ENCODE measurements around the gene LRIG3. TPM values are rescaled to one million over a fixed set of nuclear protein-coding genes. Genes with fewer than 3 reads are reported as not detected.

Gene LRIG3, protein sequence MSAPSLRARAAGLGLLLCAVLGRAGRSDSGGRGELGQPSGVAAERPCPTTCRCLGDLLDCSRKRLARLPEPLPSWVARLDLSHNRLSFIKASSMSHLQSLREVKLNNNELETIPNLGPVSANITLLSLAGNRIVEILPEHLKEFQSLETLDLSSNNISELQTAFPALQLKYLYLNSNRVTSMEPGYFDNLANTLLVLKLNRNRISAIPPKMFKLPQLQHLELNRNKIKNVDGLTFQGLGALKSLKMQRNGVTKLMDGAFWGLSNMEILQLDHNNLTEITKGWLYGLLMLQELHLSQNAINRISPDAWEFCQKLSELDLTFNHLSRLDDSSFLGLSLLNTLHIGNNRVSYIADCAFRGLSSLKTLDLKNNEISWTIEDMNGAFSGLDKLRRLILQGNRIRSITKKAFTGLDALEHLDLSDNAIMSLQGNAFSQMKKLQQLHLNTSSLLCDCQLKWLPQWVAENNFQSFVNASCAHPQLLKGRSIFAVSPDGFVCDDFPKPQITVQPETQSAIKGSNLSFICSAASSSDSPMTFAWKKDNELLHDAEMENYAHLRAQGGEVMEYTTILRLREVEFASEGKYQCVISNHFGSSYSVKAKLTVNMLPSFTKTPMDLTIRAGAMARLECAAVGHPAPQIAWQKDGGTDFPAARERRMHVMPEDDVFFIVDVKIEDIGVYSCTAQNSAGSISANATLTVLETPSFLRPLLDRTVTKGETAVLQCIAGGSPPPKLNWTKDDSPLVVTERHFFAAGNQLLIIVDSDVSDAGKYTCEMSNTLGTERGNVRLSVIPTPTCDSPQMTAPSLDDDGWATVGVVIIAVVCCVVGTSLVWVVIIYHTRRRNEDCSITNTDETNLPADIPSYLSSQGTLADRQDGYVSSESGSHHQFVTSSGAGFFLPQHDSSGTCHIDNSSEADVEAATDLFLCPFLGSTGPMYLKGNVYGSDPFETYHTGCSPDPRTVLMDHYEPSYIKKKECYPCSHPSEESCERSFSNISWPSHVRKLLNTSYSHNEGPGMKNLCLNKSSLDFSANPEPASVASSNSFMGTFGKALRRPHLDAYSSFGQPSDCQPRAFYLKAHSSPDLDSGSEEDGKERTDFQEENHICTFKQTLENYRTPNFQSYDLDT
- total RNA-seq (2011; cell fraction: chromatin; rRNA removed; ENCODE audit: low replicate concordance) = not detected in 2 replicates
- not detected in 2 replicates for total RNA-seq (2011; cell fraction: nucleolus; rRNA removed)
- total RNA-seq (2011; cell fraction: nucleoplasm; rRNA removed) = 0.61 TPM in 1 of 2 replicates, not detected in the other
- total RNA-seq (2014; rRNA removed) (not detected in 2 replicates), total RNA-seq (2014; rRNA removed; fragmentation: Illumina TruSeq; extraction: Trizol) (not detected in 2 replicates), total RNA-seq (2015; rRNA removed; fragmentation: Illumina TruSeq; extraction: Trizol) (not detected in 2 replicates), total RNA-seq (2021) (0.13 TPM in 1 of 2 replicates, not detected in the other), polyA plus RNA-seq (2011; rRNA removed) (0.18 TPM in 1 of 2 replicates, not detected in the other), polyA plus RNA-seq (2014; fragmentation: Illumina TruSeq; extraction: Trizol) (not detected in 2 replicates), polyA plus RNA-seq (2014; fragmentation: Nextera tagmentation; extraction: Ambion mirVana) (not detected), polyA plus RNA-seq (2014; rRNA removed) (not detected in 2 replicates), polyA minus RNA-seq (2011; rRNA and poly(A)+ RNA removed) (0.36 and 0.77 TPM in 2 replicates), Bru-seq, nascent RNA (percentile 14 among the genes with signal in this experiment), BruChase-seq, experiment 1, labeled RNA remaining after a 2-hour chase (percentile 11 among the genes with signal in this experiment), BruChase-seq, experiment 2, labeled RNA remaining after a 6-hour chase (percentile 10 among the genes with signal in this experiment)
- 0.07 TPM in 1 of 2 replicates, not detected in the other for polyA plus RNA-seq (2011; cell fraction: cytosol; rRNA removed)
- polyA plus RNA-seq (2011; cell fraction: nucleus; rRNA removed) = 0.18 TPM in 1 of 2 replicates, not detected in the other
- not detected in 2 replicates for polyA plus RNA-seq (2012)
- 0.48 TPM in 1 of 2 replicates, not detected in the other for polyA minus RNA-seq (2011; cell fraction: cytosol; rRNA and poly(A)+ RNA removed)
- 0.67 TPM in 1 of 2 replicates, not detected in the other for polyA minus RNA-seq (2011; cell fraction: nucleus; rRNA and poly(A)+ RNA removed)
- long read RNA-seq, experiment 1 = 0 reads
- long read RNA-seq, experiment 2 = 0 reads
- long read RNA-seq, experiment 3 = 0 reads

DNA sequence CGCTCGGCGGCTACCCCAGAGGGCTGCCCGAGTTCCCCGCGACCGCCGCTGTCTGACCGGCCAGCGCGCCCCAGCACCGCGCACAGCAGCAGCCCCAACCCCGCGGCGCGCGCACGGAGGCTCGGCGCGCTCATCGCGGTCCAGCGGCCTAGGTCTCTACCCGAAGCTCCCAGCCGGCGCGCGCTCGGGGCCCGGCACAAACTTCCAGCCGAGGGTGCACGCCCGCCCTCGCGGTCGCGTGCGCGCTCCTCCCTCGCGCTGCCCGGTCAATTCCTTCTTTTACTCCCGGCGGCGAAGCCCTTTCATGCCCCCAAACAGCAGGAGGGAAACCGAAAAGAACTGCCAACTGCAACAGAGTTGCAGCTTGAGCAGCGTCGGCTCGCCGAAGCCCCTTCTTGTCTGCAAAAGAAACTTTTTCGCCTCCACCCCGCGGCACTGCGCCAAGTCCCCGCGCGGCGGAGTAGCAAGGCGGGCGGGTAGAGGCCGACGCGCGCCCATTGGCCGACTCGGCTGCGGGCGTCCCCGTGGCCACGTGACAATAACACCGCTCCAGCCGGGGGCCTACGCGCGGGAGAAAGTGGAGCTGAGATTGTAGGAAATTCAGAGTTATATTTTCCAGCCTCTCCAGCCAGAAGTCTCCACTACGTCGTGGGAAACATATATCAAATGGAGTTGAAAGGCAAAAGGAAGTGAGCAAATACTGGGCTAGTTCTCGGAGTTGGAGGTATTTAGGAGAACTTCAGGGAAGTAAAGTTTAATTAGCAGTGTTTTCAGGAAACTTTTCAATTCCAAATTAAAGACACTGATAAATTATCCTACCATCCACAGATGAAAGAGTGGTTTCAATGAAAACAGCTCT lies at the start of gene LRIG3:
Gene LRIG3 (minus strand): TSS at position 403 of the 859 bp plus-strand sequence. CDS start 269 bp downstream, at position 134.
- intact Hi-C loops (cut with micrococcal nuclease) = no loop called here
- no peaks in the 10 kb centered on the region for H3K27me3 ChIP-seq (ENCODE audit: control insufficient read depth in 2 of 2, insufficient read depth in 2 of 2, low read length in 2 of 2)
- H3K79me2 ChIP-seq (ENCODE audit: control insufficient read depth, insufficient read depth, low read length) = no peaks in the 10 kb centered on the region
- no peak within 1 kb of the TSS for H3K27ac ChIP-seq (ENCODE audit: extremely low read depth, low read depth, low read length)
- peaks cover 0 to 11% of the 10 kb centered on the region in 2 experiments; a peak in 1 of 5 replicates for H3K4me1 ChIP-seq (replicated peaks in 1 of 2; ENCODE audit: control insufficient read depth in 2 of 2, insufficient read depth in 2 of 2, low read length in 2 of 2)
- POLR2A ChIA-PET = no interaction called here
- H3K9me3 ChIP-seq (replicated peaks; ENCODE audit: control insufficient read depth, insufficient read depth, low read depth, low read length) = no peaks in the 10 kb centered on the region
- H3K9ac ChIP-seq (ENCODE audit: insufficient read depth in 1 of 2, low read depth in 2 of 2, low read length in 2 of 2) = no peak within 1 kb of the TSS
- DNase-seq (ENCODE audit: extremely low read depth in 1 of 4, low spot score in 3 of 4) (peak; percentile 16 to 27 (median 21)), FAIRE-seq (no peak), ATAC-seq (peak; percentile 71)
- WGBS (ENCODE audit: insufficient coverage, low coverage, missing lambda C conversion rate) = 4% methylated on average over 26 of the region's 80 CpGs
- no peak within 1 kb of the TSS for H2AFZ ChIP-seq (ENCODE audit: low read depth, low read length)
- no peaks in the 10 kb centered on the region for H3K9me1 ChIP-seq (ENCODE audit: control insufficient read depth, insufficient read depth, low read length)
- no peak within 1 kb of the TSS for H3K4me3 ChIP-seq
- CTCF ChIA-PET (ENCODE audit: low intra/inter-chr PET ratio) = no interaction called here
- no peaks in the 10 kb centered on the region for H3K36me3 ChIP-seq (ENCODE audit: control insufficient read depth, insufficient read depth, low read length)
- no peak within 1 kb of the TSS for H3K4me2 ChIP-seq (ENCODE audit: insufficient read depth, low read length)
- in situ Hi-C loops (cut with MboI) = no loop called here
- no peaks in the 10 kb centered on the region for H4K20me1 ChIP-seq (replicated peaks; ENCODE audit: control insufficient read depth, insufficient read depth, low read length)
- BruUV-seq (replicated peaks) = no TSS peak
- TF ChIP-seq WHSC1 (IDR thresholded peaks at IDR 0.05; ENCODE audit: low read length) (no peak), ZNF133 (CRISPR knock-in tag; IDR thresholded peaks at IDR 0.05) (no peak), NFIC (IDR thresholded peaks at IDR 0.05) (0 out of 2 replicates have a peak, but pooled peaks have one; percentile 7), ZKSCAN3 (CRISPR knock-in tag; IDR thresholded peaks at IDR 0.05) (no peak), LEF1 (IDR thresholded peaks at IDR 0.05) (no peak), ZBTB17 (CRISPR knock-in tag; IDR thresholded peaks at IDR 0.05) (no peak)
- TF ChIP-seq, protein P1, sequence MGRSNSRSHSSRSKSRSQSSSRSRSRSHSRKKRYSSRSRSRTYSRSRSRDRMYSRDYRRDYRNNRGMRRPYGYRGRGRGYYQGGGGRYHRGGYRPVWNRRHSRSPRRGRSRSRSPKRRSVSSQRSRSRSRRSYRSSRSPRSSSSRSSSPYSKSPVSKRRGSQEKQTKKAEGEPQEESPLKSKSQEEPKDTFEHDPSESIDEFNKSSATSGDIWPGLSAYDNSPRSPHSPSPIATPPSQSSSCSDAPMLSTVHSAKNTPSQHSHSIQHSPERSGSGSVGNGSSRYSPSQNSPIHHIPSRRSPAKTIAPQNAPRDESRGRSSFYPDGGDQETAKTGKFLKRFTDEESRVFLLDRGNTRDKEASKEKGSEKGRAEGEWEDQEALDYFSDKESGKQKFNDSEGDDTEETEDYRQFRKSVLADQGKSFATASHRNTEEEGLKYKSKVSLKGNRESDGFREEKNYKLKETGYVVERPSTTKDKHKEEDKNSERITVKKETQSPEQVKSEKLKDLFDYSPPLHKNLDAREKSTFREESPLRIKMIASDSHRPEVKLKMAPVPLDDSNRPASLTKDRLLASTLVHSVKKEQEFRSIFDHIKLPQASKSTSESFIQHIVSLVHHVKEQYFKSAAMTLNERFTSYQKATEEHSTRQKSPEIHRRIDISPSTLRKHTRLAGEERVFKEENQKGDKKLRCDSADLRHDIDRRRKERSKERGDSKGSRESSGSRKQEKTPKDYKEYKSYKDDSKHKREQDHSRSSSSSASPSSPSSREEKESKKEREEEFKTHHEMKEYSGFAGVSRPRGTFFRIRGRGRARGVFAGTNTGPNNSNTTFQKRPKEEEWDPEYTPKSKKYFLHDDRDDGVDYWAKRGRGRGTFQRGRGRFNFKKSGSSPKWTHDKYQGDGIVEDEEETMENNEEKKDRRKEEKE (IDR thresholded peaks at IDR 0.05; ENCODE audit: borderline replicate concordance in 1 of 2, control insufficient read depth in 1 of 2, low read depth in 2 of 2, low read length in 1 of 2) = no peak
- TF ChIP-seq, protein P2, sequence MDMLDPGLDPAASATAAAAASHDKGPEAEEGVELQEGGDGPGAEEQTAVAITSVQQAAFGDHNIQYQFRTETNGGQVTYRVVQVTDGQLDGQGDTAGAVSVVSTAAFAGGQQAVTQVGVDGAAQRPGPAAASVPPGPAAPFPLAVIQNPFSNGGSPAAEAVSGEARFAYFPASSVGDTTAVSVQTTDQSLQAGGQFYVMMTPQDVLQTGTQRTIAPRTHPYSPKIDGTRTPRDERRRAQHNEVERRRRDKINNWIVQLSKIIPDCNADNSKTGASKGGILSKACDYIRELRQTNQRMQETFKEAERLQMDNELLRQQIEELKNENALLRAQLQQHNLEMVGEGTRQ (CRISPR knock-in tag; IDR thresholded peaks at IDR 0.05) = peak; percentile 46; the same call in 1 of the 2 replicates

Data from K562 (cell line).